SK-N-SH (cell line): ENCODE measurements around the gene PLEKHG7. TPM values are rescaled to one million over a fixed set of nuclear protein-coding genes. Genes with fewer than 3 reads are reported as not detected.

ENCODE experiments used
- CTCF ChIA-PET: fragments of 300-600, 350-600 bp; formaldehyde crosslinking; extraction: SDS; loops from one replicate; lab custom pipeline; 2021; lab: Yijun Ruan, JAX
- POLR2A ChIA-PET: fragments of 350-600 bp; sonication (Branson Sonifier 250); formaldehyde crosslinking; extraction: SDS; loops from one replicate; lab custom pipeline; 2020; ENCODE audit warnings: antibody characterized with exemption, inconsistent platforms; lab: Yijun Ruan, JAX
- DNase-seq: peaks from one replicate; pipeline ENCODE4 v3.0.0; 2012
- H2AFZ ChIP-seq: fragments of 200-600 bp; sonication (generic); 2 replicates; pipeline ENCODE4 v1.8.1; 2016; ENCODE audit warnings: antibody characterized with exemption, mild to moderate bottlenecking, low read depth
- H3F3A ChIP-seq: fragments of 200-600 bp; sonication (generic); replicated peaks from 2 replicates; pipeline ENCODE3; 2016; ENCODE audit warnings: antibody characterized with exemption, mild to moderate bottlenecking; ENCODE audit not compliant: insufficient read depth
- H3K27ac ChIP-seq, 2 experiments: fragments of 200-500 bp in 1 of 2; fragments of 200-600 bp in 1 of 2; sonication (Bioruptor generic) in 1 of 2; sonication (generic), shearing (Covaris generic) in 1 of 2; 2 replicates each; pipeline versions ENCODE4 v1.5.1 to v1.6.1; 2014 to 2016; ENCODE audit warnings: low read depth in 2 of 2, inconsistent platforms in 1 of 2, low read length in 1 of 2, mild to moderate bottlenecking in 1 of 2, mixed read lengths in 1 of 2
- H3K27me3 ChIP-seq: fragments of 200-600 bp; sonication (generic), shearing (Covaris generic); 2 replicates; pipeline ENCODE4 v1.6.1; 2016; ENCODE audit warnings: mixed run types; ENCODE audit not compliant: insufficient read depth
- H3K36me3 ChIP-seq, 2 experiments: fragments of 200-500 bp in 1 of 2; fragments of 200-600 bp in 1 of 2; sonication (Bioruptor generic) in 1 of 2; sonication (generic) in 1 of 2; replicated peaks in 1 of 2; 2 replicates each; pipeline versions ENCODE3 to v1.5.1; 2014 to 2016; ENCODE audit warnings: low read length in 1 of 2, mild to moderate bottlenecking in 1 of 2; ENCODE audit not compliant: insufficient read depth in 2 of 2, control insufficient read depth in 1 of 2
- H3K4me1 ChIP-seq, 2 experiments: fragments of 200-500 bp in 1 of 2; fragments of 200-600 bp in 1 of 2; sonication (Bioruptor generic) in 1 of 2; sonication (generic), shearing (Covaris generic) in 1 of 2; 2 replicates each; pipeline versions ENCODE4 v1.5.1 to v1.6.1; 2014 to 2016; ENCODE audit warnings: low read depth in 1 of 2, low read length in 1 of 2, mixed run types in 1 of 2; ENCODE audit not compliant: insufficient read depth in 2 of 2, control insufficient read depth in 1 of 2
- H3K4me2 ChIP-seq: fragments of 200-600 bp; sonication (generic), shearing (Covaris generic); 2 replicates; pipeline ENCODE4 v1.6.1; 2017; ENCODE audit warnings: mixed run types
- H3K4me3 ChIP-seq, 2 experiments: fragments of 200-500 bp in 1 of 2; fragments of 200-600 bp in 1 of 2; sonication (Bioruptor generic) in 1 of 2; sonication (generic), shearing (Covaris generic) in 1 of 2; 2 replicates each; pipeline versions ENCODE4 v1.5.1 to v1.8.1; 2014 to 2016; ENCODE audit warnings: low read depth in 2 of 2, inconsistent platforms in 1 of 2, low read length in 1 of 2, mild to moderate bottlenecking in 1 of 2, mixed read lengths in 1 of 2, moderate library complexity in 1 of 2
- H3K79me2 ChIP-seq: fragments of 200-600 bp; sonication (generic); 2 replicates; pipeline ENCODE4 v1.8.1; 2017; ENCODE audit warnings: mild to moderate bottlenecking; ENCODE audit not compliant: insufficient read depth
- H3K9ac ChIP-seq: fragments of 200-600 bp; sonication (generic); 2 replicates; pipeline ENCODE4 v1.6.1; 2017; ENCODE audit warnings: mixed run types
- H3K9me2 ChIP-seq: fragments of 200-600 bp; sonication (generic); 2 replicates; pipeline ENCODE4 v1.6.1; 2017; ENCODE audit warnings: mixed run types
- H3K9me3 ChIP-seq: fragments of 200-600 bp; sonication (generic); 2 replicates; pipeline ENCODE4 v1.6.1; 2017; ENCODE audit warnings: mixed run types, mild to moderate bottlenecking, moderate library complexity
- H4K20me1 ChIP-seq: fragments of 200-600 bp; sonication (generic); 2 replicates; pipeline ENCODE4 v1.6.1; 2017; ENCODE audit warnings: mild to moderate bottlenecking, mixed run types; ENCODE audit not compliant: insufficient read depth
- ELF1 ChIP-seq: IDR thresholded peaks from 2 replicates; pipeline ENCODE4 v1.4.0; 2012
- EP300 ChIP-seq, 2 experiments: IDR thresholded peaks; 2 replicates each; pipeline versions ENCODE4 v1.4.0 to v1.6.1; 2012; ENCODE audit warnings: borderline replicate concordance in 1 of 2, low read depth in 1 of 2, low read length in 1 of 2
- FOXJ3 ChIP-seq: sonication (generic); formaldehyde crosslinking; IDR thresholded peaks from 2 replicates; pipeline ENCODE4 v1.5.1; 2020; ENCODE audit warnings: mild to moderate bottlenecking, missing genetic modification reagents
- GABPA ChIP-seq: IDR thresholded peaks from 2 replicates; pipeline ENCODE4 v1.4.0; 2012; ENCODE audit warnings: low read depth, mild to moderate bottlenecking
- GATA2 ChIP-seq: sonication (generic); formaldehyde crosslinking; IDR thresholded peaks from 2 replicates; pipeline ENCODE4 v1.5.0; 2020; ENCODE audit warnings: mild to moderate bottlenecking, missing genetic modification reagents
- JUND ChIP-seq: IDR thresholded peaks from 2 replicates; pipeline ENCODE4 v1.4.0; 2012
- MEF2A ChIP-seq: IDR thresholded peaks from 2 replicates; pipeline ENCODE4 v1.4.0; 2012; ENCODE audit warnings: low read depth, borderline replicate concordance
- POLR2AphosphoS5 ChIP-seq: IDR thresholded peaks from 2 replicates; pipeline ENCODE4 v1.6.1; 2012; ENCODE audit warnings: low read depth, low read length
- RAD21 ChIP-seq: IDR thresholded peaks from 2 replicates; pipeline ENCODE4 v1.6.1; 2012; ENCODE audit warnings: mild to moderate bottlenecking, low read length
- REST ChIP-seq: IDR thresholded peaks from 2 replicates; pipeline ENCODE4 v1.6.1; 2012; ENCODE audit warnings: mild to moderate bottlenecking, low read depth, low read length, moderate library complexity
- RXRA ChIP-seq: IDR thresholded peaks from 2 replicates; pipeline ENCODE4 v1.4.0; 2012; ENCODE audit warnings: low read depth, mild to moderate bottlenecking, borderline replicate concordance
- SMC3 ChIP-seq: IDR thresholded peaks from 2 replicates; pipeline ENCODE4 v1.6.1; 2012; ENCODE audit warnings: low read depth, low read length, improper control_type of control experiment
- TAF1 ChIP-seq: IDR thresholded peaks from 2 replicates; pipeline ENCODE4 v1.6.1; 2012; ENCODE audit warnings: low read depth, mild to moderate bottlenecking, low read length, moderate library complexity, borderline replicate concordance
- YY1 ChIP-seq: IDR thresholded peaks from 2 replicates; pipeline ENCODE4 v1.4.0; 2012; ENCODE audit warnings: low read depth, mild to moderate bottlenecking
- WGBS: methylation state at CpG from one replicate; pipeline ENCODE4 v1.1.6; 2017; ENCODE audit warnings: low lambda C conversion rate; 5-methylcytosine and 5-hydroxymethylcytosine counted together
- polyA plus RNA-seq, 3 experiments: library from polyadenylated mRNA; depleted of rRNA; stranded (reverse); fragments of >200 nt; gene quantifications; 2 replicates each; pipeline ENCODE4 v1.2.3, GENCODE V29; 2012
- TF ChIP-seq, protein P1 (sequence below): IDR thresholded peaks from 2 replicates; pipeline ENCODE4 v1.4.0; 2012; ENCODE audit warnings: low read depth, borderline replicate concordance
- TF ChIP-seq, protein P2 (sequence below): fragments of 150-350 bp; IDR thresholded peaks from 2 replicates; pipeline ENCODE4 v1.6.1; 2017; ENCODE audit warnings: antibody characterized with exemption, low read length, low read depth, borderline replicate concordance
- TF ChIP-seq, protein P3 (sequence below): IDR thresholded peaks from 2 replicates; pipeline ENCODE4 v1.4.0; 2012; ENCODE audit warnings: low read depth, borderline replicate concordance

Gene PLEKHG7
- polyA plus RNA-seq, 1 of the 3 experiments (the other 2 are of a cell fraction) = not detected

GRCh38 chr12:92661269-92661668 lies 41.5 kb upstream of the PLEKHG7 start:
- Histone ChIP-seq H3K79me2 (no peaks in the 10 kb centered on the region), H3K4me1 (no peaks in the 10 kb centered on the region), H3K4me2 (no peak overlapping the region), H2AFZ (no peak overlapping the region), H3F3A (no peaks in the 10 kb centered on the region), H3K9me2 (no peaks in the 10 kb centered on the region), H3K27ac (no peak overlapping the region), H3K9me3 (no peaks in the 10 kb centered on the region), H3K4me3 (no peak overlapping the region), H3K9ac (no peak overlapping the region), H4K20me1 (no peaks in the 10 kb centered on the region), H3K36me3 (no peaks in the 10 kb centered on the region), H3K27me3 (no peaks in the 10 kb centered on the region)
- TF ChIP-seq REST (no peak), SMC3 (no peak), ELF1 (no peak), FOXJ3 (CRISPR knock-in tag) (no peak), RAD21 (no peak), POLR2AphosphoS5 (no peak), EP300 (IDR thresholded peaks at IDR 0.05; ENCODE audit: borderline replicate concordance in 1 of 2, low read depth in 1 of 2, low read length in 1 of 2) (no peak), YY1 (no peak), JUND (no peak), RXRA (no peak), TAF1 (no peak), GATA2 (CRISPR knock-in tag) (no peak), GABPA (no peak), MEF2A (no peak)
- TF ChIP-seq, protein P1, sequence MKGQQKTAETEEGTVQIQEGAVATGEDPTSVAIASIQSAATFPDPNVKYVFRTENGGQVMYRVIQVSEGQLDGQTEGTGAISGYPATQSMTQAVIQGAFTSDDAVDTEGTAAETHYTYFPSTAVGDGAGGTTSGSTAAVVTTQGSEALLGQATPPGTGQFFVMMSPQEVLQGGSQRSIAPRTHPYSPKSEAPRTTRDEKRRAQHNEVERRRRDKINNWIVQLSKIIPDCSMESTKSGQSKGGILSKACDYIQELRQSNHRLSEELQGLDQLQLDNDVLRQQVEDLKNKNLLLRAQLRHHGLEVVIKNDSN = no peak
- TF ChIP-seq, protein P2, sequence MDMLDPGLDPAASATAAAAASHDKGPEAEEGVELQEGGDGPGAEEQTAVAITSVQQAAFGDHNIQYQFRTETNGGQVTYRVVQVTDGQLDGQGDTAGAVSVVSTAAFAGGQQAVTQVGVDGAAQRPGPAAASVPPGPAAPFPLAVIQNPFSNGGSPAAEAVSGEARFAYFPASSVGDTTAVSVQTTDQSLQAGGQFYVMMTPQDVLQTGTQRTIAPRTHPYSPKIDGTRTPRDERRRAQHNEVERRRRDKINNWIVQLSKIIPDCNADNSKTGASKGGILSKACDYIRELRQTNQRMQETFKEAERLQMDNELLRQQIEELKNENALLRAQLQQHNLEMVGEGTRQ = no peak
- TF ChIP-seq, protein P3, sequence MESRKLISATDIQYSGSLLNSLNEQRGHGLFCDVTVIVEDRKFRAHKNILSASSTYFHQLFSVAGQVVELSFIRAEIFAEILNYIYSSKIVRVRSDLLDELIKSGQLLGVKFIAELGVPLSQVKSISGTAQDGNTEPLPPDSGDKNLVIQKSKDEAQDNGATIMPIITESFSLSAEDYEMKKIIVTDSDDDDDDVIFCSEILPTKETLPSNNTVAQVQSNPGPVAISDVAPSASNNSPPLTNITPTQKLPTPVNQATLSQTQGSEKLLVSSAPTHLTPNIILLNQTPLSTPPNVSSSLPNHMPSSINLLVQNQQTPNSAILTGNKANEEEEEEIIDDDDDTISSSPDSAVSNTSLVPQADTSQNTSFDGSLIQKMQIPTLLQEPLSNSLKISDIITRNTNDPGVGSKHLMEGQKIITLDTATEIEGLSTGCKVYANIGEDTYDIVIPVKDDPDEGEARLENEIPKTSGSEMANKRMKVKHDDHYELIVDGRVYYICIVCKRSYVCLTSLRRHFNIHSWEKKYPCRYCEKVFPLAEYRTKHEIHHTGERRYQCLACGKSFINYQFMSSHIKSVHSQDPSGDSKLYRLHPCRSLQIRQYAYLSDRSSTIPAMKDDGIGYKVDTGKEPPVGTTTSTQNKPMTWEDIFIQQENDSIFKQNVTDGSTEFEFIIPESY = no peak
- ChIA-PET POLR2A (no interaction called here), CTCF (interaction anchor here (0.5 to 0.6 kb wide), 2 partner anchors 12 to 91 kb away, joined by 3 read pairs; no protein-coding TSS in a partner anchor)
- WGBS = 84% methylated on average over 6 of the region's 6 CpGs
- DNase-seq = no peak
